A172 (cell line): ENCODE results near the gene FLAD1. TPM values are rescaled to one million over a fixed set of nuclear protein-coding genes. Genes with fewer than 3 reads are reported as not detected.

Source experiments
- DNase-seq: peaks from one replicate; pipeline ENCODE4 v3.0.0-alpha.2; 2015; ENCODE audit warnings: low spot score
- total RNA-seq: library from RNA; depleted of rRNA; stranded (reverse); fragments of >200 nt; shearing (Covaris generic); gene quantifications from 2 replicates; pipeline ENCODE4 v1.2.3, GENCODE V29; 2014

Gene FLAD1
- total RNA-seq, 1 experiment from 2014 or later, result 65.9 TPM

GRCh38 chr1:155002464-155003226 is 19.5 kb downstream of the FLAD1 start, which contains the start of gene ZBTB7B:
ZBTB7B (plus strand) TSS chr1:155002802; CDS start chr1:155014661, 11,859 bp downstream.
- peak; percentile 53 for DNase-seq

GRCh38 chr1:155003227-155003765 is 20.2 kb downstream of the FLAD1 start:
- no peak for DNase-seq

GRCh38 chr1:155003766-155004351 is 20.7 kb downstream of the FLAD1 start:
- peak; percentile 78 for DNase-seq

DNA sequence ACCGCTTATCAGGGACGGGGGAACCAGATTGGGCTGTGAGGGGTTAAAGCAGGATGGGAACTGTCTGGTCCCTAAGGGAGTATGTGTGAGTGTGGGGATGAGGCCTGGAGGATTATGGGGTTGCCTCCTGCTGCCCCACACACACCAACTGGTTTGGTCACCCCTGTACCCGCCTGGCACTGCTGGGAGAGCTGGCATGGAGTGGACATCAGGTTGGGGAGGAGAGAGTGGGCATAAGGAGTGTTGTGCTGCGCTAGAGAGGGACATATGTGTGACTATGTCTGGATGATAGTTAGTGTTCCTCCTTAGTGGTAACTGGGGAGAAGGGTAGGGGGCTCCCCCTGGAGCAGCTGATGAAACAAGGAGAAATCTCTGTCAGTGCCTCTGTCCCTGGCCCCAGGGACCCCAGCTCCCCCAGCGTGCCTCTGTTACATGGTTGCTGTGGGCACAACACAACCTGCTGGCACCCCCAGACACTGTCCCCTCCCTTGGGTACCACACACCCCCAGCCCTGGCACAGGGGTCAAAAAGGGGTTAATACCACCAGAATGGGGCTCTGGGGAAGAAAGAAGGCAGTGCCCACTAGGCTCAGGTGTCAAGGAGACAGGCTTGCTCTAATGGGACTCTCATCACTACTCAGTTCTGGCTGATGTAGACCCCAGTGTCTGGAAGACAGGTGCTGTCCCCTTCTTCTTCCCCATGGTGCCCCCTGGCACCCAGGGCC is 21.4 kb downstream of the FLAD1 start:
- no peak for DNase-seq

GRCh38 chr1:155005076-155006011 is 22.2 kb downstream of the FLAD1 start:
- DNase-seq, result peak; percentile 65

DNA sequence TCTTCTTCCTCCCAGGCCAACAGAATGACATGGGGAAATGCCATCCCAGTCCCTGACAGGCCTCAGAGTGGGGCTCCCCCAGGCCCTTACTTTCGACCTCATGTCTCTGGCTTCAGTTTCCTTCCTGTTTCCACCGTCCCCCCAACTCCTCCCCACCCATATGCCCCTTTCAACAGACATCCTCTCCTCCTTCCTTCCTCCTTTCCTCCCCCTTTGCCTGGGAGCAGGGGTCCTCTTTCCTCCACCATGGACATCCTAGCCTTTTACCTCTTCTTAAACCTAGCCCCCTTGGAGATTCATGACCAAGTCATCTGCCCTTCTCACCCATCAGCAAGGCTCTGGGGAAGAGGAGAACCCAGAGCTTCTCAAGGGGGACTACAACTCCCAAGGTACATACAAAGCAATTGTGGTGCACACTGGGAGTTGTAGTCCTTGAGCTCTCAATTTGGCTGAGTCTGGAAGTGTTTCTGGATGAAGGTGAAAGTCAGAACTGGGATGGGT is 23.5 kb downstream of the FLAD1 start:
- DNase-seq, result no peak

GRCh38 chr1:155007251-155007828 is 24.2 kb downstream of the FLAD1 start:
- DNase-seq, result no peak

- DNase-seq, result no peak
Observed at GRCh38 chr1:155008015-155008941, 25.1 kb downstream of the FLAD1 start.

DNA sequence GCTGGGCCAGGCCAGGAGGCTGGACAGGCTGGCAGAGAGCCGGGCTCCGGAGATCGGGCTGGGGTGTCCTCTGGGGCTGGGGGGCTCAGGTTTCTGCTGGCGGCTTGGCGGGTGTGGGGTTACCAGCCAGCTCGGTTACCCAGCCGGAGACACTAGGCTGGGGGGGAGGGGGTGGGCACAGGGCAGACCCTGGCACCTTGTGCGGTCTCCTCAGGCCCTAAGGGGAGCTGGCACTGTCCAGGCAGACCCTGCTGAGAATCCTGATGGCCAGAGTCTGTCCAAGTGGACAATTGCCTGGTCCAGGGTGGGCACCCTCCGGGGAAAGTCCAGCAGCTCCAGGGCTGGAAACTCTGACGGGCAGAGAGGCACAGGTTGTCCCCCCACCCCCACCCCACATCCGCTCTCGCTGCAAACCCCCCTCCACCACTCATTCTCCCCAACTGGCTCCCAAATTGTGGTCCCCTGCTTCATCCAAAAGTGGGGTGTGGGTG is 26.1 kb downstream of the FLAD1 start:
- DNase-seq, result no peak

GRCh38 chr1:155009742-155010141 is 26.6 kb downstream of the FLAD1 start:
- DNase-seq, result no peak

GRCh38 chr1:155010211-155010918 is 27.2 kb downstream of the FLAD1 start:
- DNase-seq, result no peak

GRCh38 chr1:155011004-155011416 is 27.9 kb downstream of the FLAD1 start:
- DNase-seq, result no peak

DNA sequence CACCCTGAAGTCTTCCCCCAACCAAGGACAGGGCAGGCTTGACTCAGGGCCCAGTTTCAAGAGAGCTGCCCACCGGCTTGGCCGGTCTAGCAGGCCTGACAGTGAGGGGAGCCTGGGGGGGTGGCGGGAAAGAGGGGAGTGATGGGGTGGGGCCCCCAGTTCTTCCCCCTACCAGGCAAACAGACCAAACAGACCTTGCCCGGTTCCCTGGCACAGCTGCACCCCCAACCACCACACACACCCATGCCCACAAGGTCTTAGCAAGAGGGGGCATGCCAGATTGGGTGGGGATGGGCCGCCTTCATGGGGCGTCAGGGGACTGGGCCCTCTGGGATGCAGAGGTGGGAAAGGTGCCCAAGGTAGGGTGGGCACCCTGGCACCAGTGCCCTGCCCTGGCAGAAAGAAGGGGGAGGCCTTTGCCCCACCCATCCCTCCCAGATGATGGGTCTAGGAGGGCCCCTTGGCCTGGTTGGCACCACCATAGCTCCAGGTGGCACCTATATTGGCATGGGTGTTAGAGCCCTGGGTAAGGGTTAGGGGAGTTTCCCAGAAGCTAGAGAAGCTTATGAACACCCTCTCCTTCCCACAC is 28.4 kb downstream of the FLAD1 start:
- no peak for DNase-seq

- DNase-seq, result peak; percentile 60
Observed at GRCh38 chr1:155012026-155012546, 28.9 kb downstream of the FLAD1 start.

DNA sequence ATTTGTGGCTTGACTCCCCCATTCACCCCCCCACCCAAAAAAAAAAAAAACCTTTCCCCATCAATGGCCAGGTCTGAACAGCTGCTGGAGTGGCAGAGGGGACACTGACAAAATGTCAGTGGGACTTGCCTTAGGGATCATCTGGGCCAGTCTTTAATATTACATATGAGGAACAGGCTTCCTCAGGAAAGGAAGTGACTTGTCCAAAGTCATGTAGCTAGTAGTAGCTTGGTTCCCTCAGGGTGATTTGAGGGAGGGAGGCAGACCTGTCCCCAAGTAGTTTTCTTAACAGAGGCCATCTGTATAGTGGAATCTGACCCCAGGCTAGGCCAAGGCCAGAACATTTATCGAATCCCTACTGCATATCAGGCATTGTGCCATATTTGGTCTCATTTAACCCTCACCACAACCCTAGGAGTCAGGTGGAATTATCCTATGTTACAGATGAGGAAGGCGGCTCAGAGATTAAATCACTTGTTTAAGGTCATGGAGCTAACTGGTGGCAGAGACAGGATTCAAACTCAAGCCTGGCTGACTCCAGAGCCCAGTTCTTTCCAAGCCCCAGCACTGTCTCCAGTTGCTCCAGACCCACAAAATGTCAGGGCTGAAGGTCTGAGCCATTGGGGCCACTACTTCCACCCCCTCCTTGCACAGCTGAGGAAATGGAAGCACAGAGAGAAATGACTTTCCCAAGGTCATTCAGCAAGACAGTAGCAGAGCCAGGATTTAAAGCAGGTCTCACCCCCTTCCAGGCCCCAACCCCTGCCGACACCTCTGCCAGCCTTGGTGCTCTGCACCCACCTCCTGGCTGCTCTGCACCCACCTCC is 29.8 kb downstream of the FLAD1 start:
- no peak for DNase-seq

GRCh38 chr1:155013632-155014031 is 30.5 kb downstream of the FLAD1 start:
- no peak for DNase-seq
